PFSK-1 (cell line): ENCODE data around the gene CEP112.

Source experiments
- POLR2AphosphoS5 ChIP-seq: IDR thresholded peaks from 2 replicates; pipeline ENCODE4 v1.6.1; 2012; ENCODE audit warnings: low read depth, mild to moderate bottlenecking, control low read depth, low read length, moderate library complexity
- TF ChIP-seq, protein P1 (sequence below), 2 experiments: IDR thresholded peaks; 2 replicates each; pipeline versions ENCODE4 v1.6.1 to v1.8.0; 2011 to 2012; ENCODE audit warnings: low read depth in 2 of 2, low read length in 2 of 2, control low read depth in 1 of 2, inconsistent platforms in 1 of 2, mild to moderate bottlenecking in 1 of 2, moderate library complexity in 1 of 2; ENCODE audit not compliant: insufficient read depth in 1 of 2

DNA sequence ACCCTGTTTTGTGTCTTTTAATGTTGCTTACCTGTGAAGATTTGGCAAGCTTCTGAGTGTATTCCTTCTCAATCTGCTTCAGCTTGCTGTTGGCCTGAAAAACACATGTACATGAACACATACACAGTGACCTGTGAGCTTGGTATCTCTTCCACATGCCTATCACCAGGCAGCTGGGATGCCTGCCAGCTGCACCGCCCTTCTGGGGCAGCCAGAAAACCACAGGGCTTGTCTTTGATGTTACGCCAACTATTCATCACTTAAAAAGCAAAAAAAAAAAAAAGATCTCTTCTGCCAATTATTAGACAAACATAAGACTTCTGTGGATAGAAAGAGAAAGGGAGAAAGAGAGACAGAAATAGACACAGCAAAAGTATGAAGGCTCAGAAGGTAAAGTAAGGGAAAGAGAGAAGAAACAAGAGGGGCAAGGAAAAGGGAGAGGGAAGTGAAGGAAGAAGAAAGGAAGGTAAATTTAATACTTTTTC, 441.3 kb downstream of the CEP112 start:
- TF ChIP-seq, protein P1, sequence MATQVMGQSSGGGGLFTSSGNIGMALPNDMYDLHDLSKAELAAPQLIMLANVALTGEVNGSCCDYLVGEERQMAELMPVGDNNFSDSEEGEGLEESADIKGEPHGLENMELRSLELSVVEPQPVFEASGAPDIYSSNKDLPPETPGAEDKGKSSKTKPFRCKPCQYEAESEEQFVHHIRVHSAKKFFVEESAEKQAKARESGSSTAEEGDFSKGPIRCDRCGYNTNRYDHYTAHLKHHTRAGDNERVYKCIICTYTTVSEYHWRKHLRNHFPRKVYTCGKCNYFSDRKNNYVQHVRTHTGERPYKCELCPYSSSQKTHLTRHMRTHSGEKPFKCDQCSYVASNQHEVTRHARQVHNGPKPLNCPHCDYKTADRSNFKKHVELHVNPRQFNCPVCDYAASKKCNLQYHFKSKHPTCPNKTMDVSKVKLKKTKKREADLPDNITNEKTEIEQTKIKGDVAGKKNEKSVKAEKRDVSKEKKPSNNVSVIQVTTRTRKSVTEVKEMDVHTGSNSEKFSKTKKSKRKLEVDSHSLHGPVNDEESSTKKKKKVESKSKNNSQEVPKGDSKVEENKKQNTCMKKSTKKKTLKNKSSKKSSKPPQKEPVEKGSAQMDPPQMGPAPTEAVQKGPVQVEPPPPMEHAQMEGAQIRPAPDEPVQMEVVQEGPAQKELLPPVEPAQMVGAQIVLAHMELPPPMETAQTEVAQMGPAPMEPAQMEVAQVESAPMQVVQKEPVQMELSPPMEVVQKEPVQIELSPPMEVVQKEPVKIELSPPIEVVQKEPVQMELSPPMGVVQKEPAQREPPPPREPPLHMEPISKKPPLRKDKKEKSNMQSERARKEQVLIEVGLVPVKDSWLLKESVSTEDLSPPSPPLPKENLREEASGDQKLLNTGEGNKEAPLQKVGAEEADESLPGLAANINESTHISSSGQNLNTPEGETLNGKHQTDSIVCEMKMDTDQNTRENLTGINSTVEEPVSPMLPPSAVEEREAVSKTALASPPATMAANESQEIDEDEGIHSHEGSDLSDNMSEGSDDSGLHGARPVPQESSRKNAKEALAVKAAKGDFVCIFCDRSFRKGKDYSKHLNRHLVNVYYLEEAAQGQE (IDR thresholded peaks at IDR 0.05; ENCODE audit: insufficient read depth in 1 of 2, low read depth in 2 of 2, low read length in 2 of 2), result no peak
- no peak for TF ChIP-seq POLR2AphosphoS5
